K562 (cell line): ENCODE results near the gene EMILIN1.

Source experiments
- ASH1L ChIP-seq: fragments of 450-650 bp; IDR thresholded peaks from 2 replicates; pipeline ENCODE4 v1.6.1; 2018; ENCODE audit warnings: borderline replicate concordance, mild to moderate bottlenecking, low read depth; ENCODE audit not compliant: partially characterized antibody
- CHD2 ChIP-seq: IDR thresholded peaks from 2 replicates; pipeline ENCODE4 v1.6.1; 2011; ENCODE audit warnings: low read depth, low read length
- ZNF23 ChIP-seq: fragments of 250-450 bp; sonication (Bioruptor Pico); IDR thresholded peaks from 2 replicates; pipeline ENCODE4 v1.4.0; 2020; ENCODE audit warnings: mild to moderate bottlenecking
- TF ChIP-seq, protein P1 (sequence below): fragments of 150-350 bp; conservative IDR thresholded peaks from 2 replicates; pipeline ENCODE4 v1.6.1; 2014; ENCODE audit warnings: low read length

DNA sequence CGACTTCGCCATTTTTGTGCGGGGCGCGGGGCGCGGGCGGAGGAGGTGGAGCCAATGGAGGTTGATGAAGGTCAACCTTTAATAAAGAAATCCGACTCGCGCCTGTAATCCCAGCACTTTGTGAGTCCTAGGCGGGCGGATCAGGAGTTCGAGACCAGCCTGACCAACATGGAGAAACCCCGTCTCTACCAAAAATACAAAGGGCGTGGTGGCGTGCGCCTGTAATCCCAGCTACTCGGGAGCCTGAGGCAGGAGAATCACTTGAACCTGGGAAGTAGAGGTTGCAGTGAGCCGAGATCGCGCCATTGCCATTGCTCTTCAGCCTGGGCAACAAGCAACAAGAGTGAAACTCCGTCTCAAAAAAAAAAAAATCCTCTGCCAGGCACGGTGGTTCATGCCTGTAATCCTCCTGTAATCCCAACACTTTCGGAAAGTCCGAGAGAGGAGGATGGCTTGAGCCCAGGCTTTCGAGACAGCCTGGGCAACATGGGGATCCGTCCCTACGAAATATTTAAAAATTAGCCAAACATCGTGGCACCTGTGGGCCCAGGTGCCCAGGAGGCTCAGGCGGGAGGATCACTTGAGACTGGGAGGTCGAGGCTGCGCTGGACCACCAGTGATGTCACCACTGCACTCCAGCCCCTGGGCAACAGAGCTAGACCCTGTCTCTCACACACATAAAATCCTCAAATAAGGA is 56.5 kb downstream of the EMILIN1 start:
- TF ChIP-seq, protein P1, sequence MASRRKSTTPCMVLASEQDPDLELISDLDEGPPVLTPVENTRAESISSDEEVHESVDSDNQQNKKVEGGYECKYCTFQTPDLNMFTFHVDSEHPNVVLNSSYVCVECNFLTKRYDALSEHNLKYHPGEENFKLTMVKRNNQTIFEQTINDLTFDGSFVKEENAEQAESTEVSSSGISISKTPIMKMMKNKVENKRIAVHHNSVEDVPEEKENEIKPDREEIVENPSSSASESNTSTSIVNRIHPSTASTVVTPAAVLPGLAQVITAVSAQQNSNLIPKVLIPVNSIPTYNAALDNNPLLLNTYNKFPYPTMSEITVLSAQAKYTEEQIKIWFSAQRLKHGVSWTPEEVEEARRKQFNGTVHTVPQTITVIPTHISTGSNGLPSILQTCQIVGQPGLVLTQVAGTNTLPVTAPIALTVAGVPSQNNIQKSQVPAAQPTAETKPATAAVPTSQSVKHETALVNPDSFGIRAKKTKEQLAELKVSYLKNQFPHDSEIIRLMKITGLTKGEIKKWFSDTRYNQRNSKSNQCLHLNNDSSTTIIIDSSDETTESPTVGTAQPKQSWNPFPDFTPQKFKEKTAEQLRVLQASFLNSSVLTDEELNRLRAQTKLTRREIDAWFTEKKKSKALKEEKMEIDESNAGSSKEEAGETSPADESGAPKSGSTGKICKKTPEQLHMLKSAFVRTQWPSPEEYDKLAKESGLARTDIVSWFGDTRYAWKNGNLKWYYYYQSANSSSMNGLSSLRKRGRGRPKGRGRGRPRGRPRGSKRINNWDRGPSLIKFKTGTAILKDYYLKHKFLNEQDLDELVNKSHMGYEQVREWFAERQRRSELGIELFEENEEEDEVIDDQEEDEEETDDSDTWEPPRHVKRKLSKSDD = no peak
- TF ChIP-seq ASH1L = no peak
- TF ChIP-seq ZNF23 (CRISPR knock-in tag) = no peak
- TF ChIP-seq CHD2 = no peak
